ENCODE data around the gene SLF1. TPM values are rescaled to one million over a fixed set of nuclear protein-coding genes. Genes with fewer than 3 reads are reported as not detected.

Gene SLF1
- total and polyA plus RNA-seq, 2 experiments from 2014 or later, result 36.3 to 43.8 TPM

GRCh38 chr5:94702729-94703128, 84.3 kb downstream of the SLF1 start (continued):
- no peak for TF ChIP-seq ZNF462 (CRISPR knock-in tag; IDR thresholded peaks at IDR 0.05)

DNA sequence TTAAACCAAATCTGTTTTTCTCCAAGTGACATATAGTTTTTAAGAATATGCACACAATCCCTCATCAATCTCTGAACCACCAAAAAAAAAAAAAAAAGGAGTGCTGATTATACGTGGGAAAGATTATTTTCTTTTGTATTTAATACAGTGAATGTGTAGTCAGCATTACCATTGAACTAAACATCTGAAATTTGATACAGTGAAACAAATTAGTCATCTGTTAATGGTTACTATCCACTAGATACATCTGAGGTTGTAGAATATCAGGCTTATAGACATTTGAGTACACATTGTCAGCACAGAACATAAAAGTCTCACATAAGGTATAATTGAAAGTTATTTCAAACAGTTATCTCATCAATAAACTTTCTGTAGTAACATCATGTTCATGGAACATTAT, 87.0 kb downstream of the SLF1 start:
- Mint-ChIP-seq H3K9me3 (no peaks in the 10 kb centered on the region), H3K4me3 (no peak overlapping the region), H3K36me3 (ENCODE audit: low read depth) (peaks cover 7% of the 10 kb centered on the region; the same call in 2 of the 3 replicates), H3K27me3 (ENCODE audit: insufficient read depth, low read depth, poor library complexity) (peaks cover 4% of the 10 kb centered on the region), H3K27ac (no peak overlapping the region), H3K4me1 (peaks cover 26% of the 10 kb centered on the region)
- Histone ChIP-seq H3K27ac (ENCODE audit: low read depth) (no peak overlapping the region), H4K20me1 (replicated peaks; ENCODE audit: insufficient read depth) (no peaks in the 10 kb centered on the region), H3K9me2 (ENCODE audit: insufficient read depth) (no peaks in the 10 kb centered on the region), H3K4me2 (no peak overlapping the region), H3K27me3 (ENCODE audit: insufficient read depth) (no peaks in the 10 kb centered on the region), H2AFZ (no peak overlapping the region), H3K79me2 (replicated peaks; ENCODE audit: insufficient read depth) (no peaks in the 10 kb centered on the region), H3K4me3 (no peak overlapping the region), H3K4me1 (ENCODE audit: insufficient read depth) (no peaks in the 10 kb centered on the region; the same call in 1 of the 2 replicates), H3K36me3 (ENCODE audit: insufficient read depth) (no peaks in the 10 kb centered on the region), H3F3A (replicated peaks; ENCODE audit: low read depth) (no peaks in the 10 kb centered on the region)
- no peak for ATAC-seq
- DNase-seq (ENCODE audit: low spot score), result no peak
- TF ChIP-seq EZH2phosphoT487 (IDR thresholded peaks at IDR 0.05; ENCODE audit: unreplicated experiment), result no peak
- TF ChIP-seq POLR2AphosphoS5 (IDR thresholded peaks at IDR 0.05; ENCODE audit: low read depth), result no peak
- no peak for TF ChIP-seq EZH2 (IDR thresholded peaks at IDR 0.05; ENCODE audit: low read depth, unreplicated experiment)
- no peak for TF ChIP-seq NANOG (IDR thresholded peaks at IDR 0.05; ENCODE audit: borderline replicate concordance)
- no peak for TF ChIP-seq ETS1 (IDR thresholded peaks at IDR 0.05)
- no peak for TF ChIP-seq ZNF462 (CRISPR knock-in tag; IDR thresholded peaks at IDR 0.05)
- TF ChIP-seq ZNF114 (CRISPR knock-in tag; IDR thresholded peaks at IDR 0.05), result no peak

All from GM23338 (cell line).